Endometrial microvascular endothelial cells (primary cell): ENCODE data around the gene UNC45A. TPM values are rescaled to one million over a fixed set of nuclear protein-coding genes. Genes with fewer than 3 reads are reported as not detected.

Source experiments
- in situ Hi-C: cut with HindIII; loops from 2 replicates; pipeline ENCODE4 v1.10.0; 2017; ENCODE audit warnings: low sequenced_read_pairs, low pct_unique_long_range_greater_than_20kb; ENCODE audit errors: inconsistent ontology term
- total RNA-seq: library from RNA; depleted of rRNA; stranded (reverse); fragments of >200 nt; gene quantifications from one replicate; pipeline ENCODE4 v1.2.3, GENCODE V29; 2015; ENCODE audit errors: inconsistent ontology term

UNC45A gene
- total RNA-seq, 1 donor from 2014 or later: 62.3 TPM

DNA sequence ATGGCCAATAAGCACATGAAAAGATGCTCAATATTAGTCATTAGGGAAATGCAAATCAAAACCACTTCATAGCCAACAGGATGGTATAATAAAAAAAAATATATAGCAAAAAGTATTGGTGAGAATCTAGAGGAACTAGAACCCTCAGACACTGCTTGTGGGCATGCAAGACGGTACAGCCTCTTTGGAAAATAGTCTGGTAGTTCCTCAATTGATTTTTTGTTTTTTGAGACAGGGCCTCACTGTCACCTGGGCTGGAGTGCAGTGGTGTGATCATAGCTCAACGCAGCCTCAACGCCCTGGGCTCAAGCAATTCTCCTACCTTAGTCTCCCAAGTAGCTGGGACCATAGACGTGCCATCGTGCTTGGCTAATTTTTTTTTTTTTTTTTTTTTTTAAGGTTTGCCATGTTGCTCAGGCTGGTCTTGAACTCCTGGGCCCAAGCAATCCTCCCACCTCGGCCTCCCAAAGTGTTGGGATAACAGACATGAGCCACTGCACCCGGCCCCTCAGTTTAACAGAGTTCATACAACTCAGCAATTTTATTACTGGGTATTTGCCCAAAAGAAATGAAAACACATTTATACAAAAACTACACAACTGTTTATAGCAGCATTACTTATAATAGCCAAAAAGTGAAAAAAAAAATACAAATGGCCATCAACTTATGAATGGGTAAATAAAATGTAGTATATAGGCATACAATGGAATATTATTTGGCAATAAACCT lies 54.1 kb downstream of the UNC45A start:
- in situ Hi-C loops: no loop called here

DNA sequence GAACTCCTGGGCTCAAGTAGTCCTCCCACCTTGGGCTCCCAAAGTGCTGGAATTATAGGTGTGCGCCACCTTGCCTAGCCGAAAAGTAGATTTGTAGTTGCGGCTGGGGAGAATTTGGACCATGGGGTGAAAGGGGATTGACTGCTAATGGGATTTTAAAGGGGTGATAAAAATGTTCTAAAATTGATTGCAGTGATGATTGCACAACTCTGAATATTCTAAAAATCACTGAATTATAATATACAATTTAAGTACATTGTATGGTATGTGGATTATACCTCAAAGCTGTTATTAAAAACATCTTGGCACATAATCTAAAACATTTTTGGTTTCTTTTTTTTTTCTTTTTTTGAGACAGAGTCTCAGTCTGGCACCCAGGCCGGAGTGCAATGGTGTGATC lies 55.4 kb downstream of the UNC45A start:
- in situ Hi-C loops: no loop called here

DNA sequence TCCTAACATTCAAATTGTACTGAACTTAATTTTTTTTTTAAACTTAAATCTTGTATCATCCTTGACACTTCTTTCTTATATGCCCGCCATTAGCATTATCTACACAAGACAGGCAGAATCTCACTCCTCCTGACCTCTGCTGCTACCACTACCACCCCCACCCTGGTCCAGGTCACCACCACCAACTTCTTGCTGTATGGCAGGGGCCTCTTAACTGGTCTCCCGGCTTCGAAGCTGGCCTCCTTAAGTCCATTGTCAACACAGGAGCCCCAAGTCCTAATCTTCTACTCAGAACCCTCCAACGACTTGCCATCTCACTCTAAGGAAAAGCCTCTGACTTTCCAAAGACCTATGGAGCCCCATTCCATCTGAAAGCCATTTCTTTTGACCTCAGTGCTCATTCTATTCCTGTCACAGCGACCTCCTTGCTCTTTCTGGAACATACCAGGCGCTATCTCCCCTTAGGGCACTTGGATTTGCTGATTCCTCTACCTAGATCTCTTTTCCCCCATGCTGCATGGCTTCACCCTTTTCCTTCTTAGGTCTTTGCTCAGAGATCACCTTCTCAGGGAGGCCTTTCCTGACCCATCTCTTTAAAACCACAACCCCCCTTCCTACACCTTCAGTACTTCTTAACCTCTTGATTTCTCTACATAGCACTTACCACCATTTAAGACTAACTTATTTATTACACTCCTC lies 56.7 kb downstream of the UNC45A start:
- in situ Hi-C loops: no loop called here

DNA sequence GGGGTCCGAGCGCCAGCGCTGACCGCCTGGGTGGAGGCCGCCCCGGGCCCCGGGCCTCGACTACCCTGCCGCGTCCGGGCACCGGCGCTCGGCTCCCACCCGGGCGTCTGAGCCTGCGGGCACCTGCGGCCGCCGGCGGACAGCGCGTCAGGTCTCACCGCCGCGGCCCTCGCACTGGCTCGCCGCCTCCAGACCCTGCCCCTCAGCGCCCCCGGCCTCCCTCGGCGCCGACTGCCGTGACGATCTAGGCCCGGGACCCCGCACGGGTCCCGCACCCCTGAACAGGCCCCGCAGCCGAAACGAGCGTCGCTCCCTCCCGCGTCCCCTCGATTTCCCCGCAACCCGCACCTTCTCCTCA lies 59.0 kb downstream of the UNC45A start:
- in situ Hi-C loops: no loop called here

DNA sequence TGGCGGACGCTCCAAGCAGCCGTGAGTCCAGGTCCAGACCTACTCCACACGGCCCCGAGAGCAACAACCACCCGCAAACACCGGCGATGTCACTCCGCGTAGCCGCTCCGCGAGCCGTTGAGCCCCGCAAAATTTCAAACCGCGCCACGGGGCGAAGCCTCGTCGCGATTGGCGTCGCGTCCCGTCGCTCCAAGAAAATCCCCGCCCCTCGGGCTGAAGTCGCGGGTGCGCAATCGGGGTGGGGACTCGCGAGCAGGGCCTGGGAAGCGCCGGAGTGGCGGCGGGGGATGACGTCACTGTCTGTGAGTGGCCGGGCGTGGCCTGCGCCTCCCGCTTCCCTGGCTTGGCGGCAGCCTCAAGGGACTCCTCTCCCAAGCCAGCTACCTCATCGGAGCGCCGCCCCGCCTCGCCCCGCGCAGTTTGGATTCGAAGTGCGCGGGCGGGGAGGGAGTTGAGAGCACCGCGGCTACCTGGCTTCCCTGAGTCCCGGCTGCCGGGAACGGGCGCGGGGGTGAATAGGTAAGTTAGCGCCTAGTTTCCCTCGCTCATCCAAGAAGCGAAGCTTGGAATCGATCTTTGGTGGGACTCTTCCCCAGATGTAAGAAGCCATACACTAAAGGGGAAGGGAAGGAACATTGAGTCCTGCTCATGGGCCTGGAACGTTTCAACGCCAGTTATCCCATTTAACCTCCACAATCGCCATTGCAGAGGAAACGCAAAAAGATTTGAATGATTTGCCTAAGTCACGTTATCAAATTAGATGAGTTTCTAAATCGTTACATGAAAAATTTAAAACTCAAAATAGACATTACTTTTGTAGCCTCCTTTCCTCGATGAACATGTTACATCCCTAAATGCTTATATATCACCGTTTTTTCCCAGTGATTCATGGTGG lies 59.6 kb downstream of the UNC45A start, which contains the start of gene PRC1:
TSS of gene PRC1 (minus strand) at position 119 of the 895 bp plus-strand sequence. CDS start at position 1, 118 bp downstream.
- in situ Hi-C loops: no loop called here

DNA sequence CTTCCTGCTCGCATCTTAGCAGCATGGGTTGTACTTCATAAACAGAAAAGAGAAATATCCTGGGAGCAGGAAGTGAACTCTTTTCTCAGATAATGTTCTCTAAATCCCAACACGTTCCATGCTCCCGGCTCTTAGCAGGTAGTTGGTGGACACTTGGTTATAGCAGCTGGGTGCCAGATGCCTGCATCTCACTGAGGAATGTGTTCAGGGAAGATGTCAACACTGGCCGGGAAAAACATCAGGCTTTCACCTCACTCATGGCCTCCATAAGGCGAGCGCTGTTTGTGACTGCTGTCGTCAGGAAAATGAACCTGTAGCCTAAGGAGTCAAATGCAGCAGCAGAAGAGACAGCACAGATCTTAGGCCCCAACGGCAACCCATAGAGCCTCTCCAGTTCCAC lies 63.7 kb downstream of the UNC45A start:
- in situ Hi-C loops: no loop called here

DNA sequence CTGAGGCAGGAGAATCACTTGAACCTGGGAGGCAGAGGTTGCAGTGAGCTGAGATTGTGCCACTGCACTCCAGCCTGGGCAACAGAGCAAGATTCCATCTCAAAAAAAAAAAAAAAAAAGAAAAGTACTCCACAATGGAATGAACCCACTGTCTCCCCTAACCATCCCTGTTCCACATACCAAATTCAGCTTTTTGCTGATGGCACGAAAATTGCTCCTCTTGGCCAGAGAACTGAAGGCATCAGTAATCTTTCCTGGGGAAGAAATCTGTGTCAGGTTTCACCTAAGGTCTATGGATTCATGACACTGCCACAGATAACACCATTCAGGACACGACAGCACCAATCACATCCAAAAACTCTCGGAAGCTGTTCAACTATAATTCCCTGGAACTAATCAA lies 66.1 kb downstream of the UNC45A start:
- in situ Hi-C loops: no loop called here

Other genes starting within 250 kb of the UNC45A start
- gene BLM, start 217.9 kb upstream of the UNC45A start, total RNA-seq: 11.8 TPM
- gene FURIN, start 66.7 kb upstream of the UNC45A start, total RNA-seq: 156 TPM
- gene FES, start 50.8 kb upstream of the UNC45A start, total RNA-seq: 144 TPM
- 25.9 TPM for gene MAN2A2, start 32.0 kb upstream of the UNC45A start, total RNA-seq
- 49.6 TPM for gene HDDC3, start 2.7 kb upstream of the UNC45A start, total RNA-seq
- gene RCCD1, start 19.6 kb downstream of the UNC45A start, total RNA-seq: 30.0 TPM
- 230 TPM for gene PRC1, start 59.2 kb downstream of the UNC45A start, total RNA-seq
- 17.4 TPM for gene VPS33B, start 87.3 kb downstream of the UNC45A start, total RNA-seq
- not detected for gene SV2B, start 165.0 kb downstream of the UNC45A start, total RNA-seq